Thyroid gland (tissue), 4 donors: ENCODE results near the gene UBE2L3.

Experiments used
- POLR2A ChIP-seq, 2 donors: fragments of 450-650 bp; IDR thresholded peaks; one replicate each; pipeline ENCODE4 v1.6.1; 2017; ENCODE audit warnings: antibody characterized with exemption in 2 of 2, mild to moderate bottlenecking in 2 of 2, moderate library complexity in 1 of 2
- TF ChIP-seq, protein P1 (sequence below), 6 experiments: fragments of 200-600 bp in 3 of 6; fragments of 450-650 bp in 3 of 6; sonication (generic) in 3 of 6; IDR thresholded peaks; one replicate each; pipeline ENCODE4 v1.5.1; 2016 to 2019; ENCODE audit warnings: antibody characterized with exemption in 6 of 6, mild to moderate bottlenecking in 2 of 6, inconsistent platforms in 1 of 6, moderate library complexity in 1 of 6

DNA sequence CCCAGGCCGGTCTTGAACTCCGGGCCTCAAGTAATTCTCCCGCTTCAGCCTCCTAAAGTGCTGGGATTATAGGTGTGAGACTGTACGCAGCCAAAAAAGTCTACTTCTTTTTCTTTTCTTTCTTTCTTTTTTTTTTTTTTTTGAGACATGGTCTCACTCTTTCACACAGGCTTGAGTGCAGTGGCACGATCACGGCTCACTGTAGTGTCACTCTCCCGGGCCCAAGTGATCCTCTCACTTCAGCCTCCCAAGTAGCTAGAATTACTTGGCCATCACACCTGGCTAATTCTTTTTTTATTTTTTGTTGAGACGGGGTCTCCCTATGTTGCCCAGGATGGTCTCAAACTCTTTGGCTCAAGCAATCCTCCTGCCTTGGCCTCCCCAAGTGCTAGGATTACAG lies 3.6 kb upstream of the UBE2L3 start:
- TF ChIP-seq, protein P1, sequence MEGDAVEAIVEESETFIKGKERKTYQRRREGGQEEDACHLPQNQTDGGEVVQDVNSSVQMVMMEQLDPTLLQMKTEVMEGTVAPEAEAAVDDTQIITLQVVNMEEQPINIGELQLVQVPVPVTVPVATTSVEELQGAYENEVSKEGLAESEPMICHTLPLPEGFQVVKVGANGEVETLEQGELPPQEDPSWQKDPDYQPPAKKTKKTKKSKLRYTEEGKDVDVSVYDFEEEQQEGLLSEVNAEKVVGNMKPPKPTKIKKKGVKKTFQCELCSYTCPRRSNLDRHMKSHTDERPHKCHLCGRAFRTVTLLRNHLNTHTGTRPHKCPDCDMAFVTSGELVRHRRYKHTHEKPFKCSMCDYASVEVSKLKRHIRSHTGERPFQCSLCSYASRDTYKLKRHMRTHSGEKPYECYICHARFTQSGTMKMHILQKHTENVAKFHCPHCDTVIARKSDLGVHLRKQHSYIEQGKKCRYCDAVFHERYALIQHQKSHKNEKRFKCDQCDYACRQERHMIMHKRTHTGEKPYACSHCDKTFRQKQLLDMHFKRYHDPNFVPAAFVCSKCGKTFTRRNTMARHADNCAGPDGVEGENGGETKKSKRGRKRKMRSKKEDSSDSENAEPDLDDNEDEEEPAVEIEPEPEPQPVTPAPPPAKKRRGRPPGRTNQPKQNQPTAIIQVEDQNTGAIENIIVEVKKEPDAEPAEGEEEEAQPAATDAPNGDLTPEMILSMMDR (IDR thresholded peaks at IDR 0.05) = no peak
- TF ChIP-seq POLR2A (IDR thresholded peaks at IDR 0.05) = no peak
